Fibroblast of lung (primary cell): ENCODE measurements around the gene PKD2L1.

Experiments used
- CTCF ChIP-seq, 2 donors: IDR thresholded peaks in 1 of 2; conservative IDR thresholded peaks in 1 of 2; 1 replicate in 1 of 2; 2 replicates in 1 of 2; pipeline ENCODE4 v1.5.1; 2011 to 2012; ENCODE audit warnings: low read length in 2 of 2, control low read depth in 1 of 2, inconsistent platforms in 1 of 2, low read depth in 1 of 2, mild to moderate bottlenecking in 1 of 2
- EZH2 ChIP-seq: IDR thresholded peaks from 2 replicates; pipeline ENCODE4 v1.5.1; 2012; ENCODE audit warnings: low read length, control low read depth, mild to moderate bottlenecking; ENCODE audit errors: missing control alignments

GRCh38 chr10:100347568-100348195 is 17.7 kb upstream of the PKD2L1 start:
- TF ChIP-seq CTCF (conservative IDR thresholded peaks at IDR 0.05 in 1 of 2, IDR thresholded peaks at IDR 0.05 in 1 of 2; ENCODE audit: low read depth in 1 of 2, low read length in 2 of 2) (no peak), EZH2 (no peak)
